K562 (cell line): ENCODE data around the gene NOP58. TPM values are rescaled to one million over a fixed set of nuclear protein-coding genes. Genes with fewer than 3 reads are reported as not detected.
"Not testable (repeated sequence)": the region's sequence is repeated elsewhere in the genome, so short reads cannot be mapped to it uniquely, and the experiment has no call there.

ENCODE experiments used
- ATAC-seq: fragments of 200-7000 bp; cut with Tn5 transposase; 3 replicates; pipeline ENCODE4 v1.9.1; 2020; ENCODE audit warnings: moderate library complexity
- BruUV-seq: library from RNA; stranded (reverse); fragments of 400-500 nt; replicated peaks from 2 replicates; lab custom pipeline; 2021; lab: Mats Ljungman, UMichigan
- CTCF ChIA-PET: fragments of 300-600 bp; formaldehyde crosslinking; extraction: SDS; loops from one replicate; lab custom pipeline; 2021; ENCODE audit warnings: low intra/inter-chr PET ratio; lab: Yijun Ruan, JAX
- POLR2A ChIA-PET: fragments of 300-600, 350-650 bp; sonication (Branson Sonifier 250); formaldehyde crosslinking; extraction: SDS; loops from one replicate; lab custom pipeline; 2021; ENCODE audit warnings: antibody characterized with exemption, inconsistent platforms; lab: Yijun Ruan, JAX
- DNase-seq, 4 experiments: peaks; one replicate each; pipeline versions ENCODE4 v3.0.0 to v3.0.0-alpha.2; 2011 to 2018; ENCODE audit warnings: low spot score in 3 of 4, mixed read lengths in 3 of 4; ENCODE audit errors: extremely low read depth in 1 of 4
- FAIRE-seq: peaks from 2 replicates; lab custom pipeline; 2011; peaks lifted over from hg19 to GRCh38; lab: Jason Lieb, UNC
- H2AFZ ChIP-seq: 2 replicates; pipeline ENCODE4 v1.6.0; 2011; ENCODE audit warnings: low read depth, low read length, control low read depth, inconsistent platforms
- H3K27ac ChIP-seq: fragments of 200-600 bp; 3 replicates; pipeline ENCODE4 v1.8.0; 2011; ENCODE audit warnings: low read depth, mild to moderate bottlenecking, control low read depth, inconsistent platforms, low read length, moderate library complexity, mixed read lengths; ENCODE audit errors: extremely low read depth
- H3K27me3 ChIP-seq, 2 experiments: fragments of 300-600 bp in 1 of 2; 2 replicates in 1 of 2; 3 replicates in 1 of 2; pipeline versions ENCODE4 v1.6.0 to v1.8.0; 2011; ENCODE audit warnings: inconsistent platforms in 2 of 2, low read length in 2 of 2, mild to moderate bottlenecking in 1 of 2, mixed read lengths in 1 of 2, moderate library complexity in 1 of 2; ENCODE audit not compliant: control insufficient read depth in 2 of 2, insufficient read depth in 2 of 2
- H3K36me3 ChIP-seq: fragments of 300-600 bp; 3 replicates; pipeline ENCODE4 v1.8.0; 2011; ENCODE audit warnings: mild to moderate bottlenecking, low read length, inconsistent platforms; ENCODE audit not compliant: control insufficient read depth, insufficient read depth
- H3K4me1 ChIP-seq, 2 experiments: fragments of 200-600 bp in 1 of 2; replicated peaks in 1 of 2; 2 replicates in 1 of 2; 3 replicates in 1 of 2; pipeline versions ENCODE4 v1.5.1 to v1.8.0; 2011; ENCODE audit warnings: inconsistent platforms in 2 of 2, low read length in 2 of 2, mild to moderate bottlenecking in 1 of 2, mixed read lengths in 1 of 2, moderate library complexity in 1 of 2; ENCODE audit not compliant: control insufficient read depth in 2 of 2, insufficient read depth in 2 of 2
- H3K4me2 ChIP-seq: 2 replicates; pipeline ENCODE4 v1.6.1; 2011; ENCODE audit warnings: low read length, control low read depth, inconsistent platforms, mixed read lengths; ENCODE audit not compliant: insufficient read depth
- H3K4me3 ChIP-seq: fragments of 200-600 bp; sonication (generic), shearing (Covaris generic); 2 replicates; pipeline ENCODE4 v1.5.1; 2016; ENCODE audit warnings: control low read depth, inconsistent platforms
- H3K79me2 ChIP-seq: fragments of 200-600 bp; 3 replicates; pipeline ENCODE4 v1.8.0; 2011; ENCODE audit warnings: low read length, inconsistent platforms; ENCODE audit not compliant: control insufficient read depth, insufficient read depth
- H3K9ac ChIP-seq, 2 experiments: 2 replicates each; pipeline versions ENCODE4 v1.6.0 to v1.6.1; 2011; ENCODE audit warnings: low read depth in 2 of 2, low read length in 2 of 2, control low read depth in 1 of 2, inconsistent platforms in 1 of 2, mild to moderate bottlenecking in 1 of 2, mixed read lengths in 1 of 2; ENCODE audit not compliant: insufficient read depth in 1 of 2
- H3K9me1 ChIP-seq: one replicate; pipeline ENCODE4 v1.6.0; 2011; ENCODE audit warnings: inconsistent platforms, mild to moderate bottlenecking, low read length, moderate library complexity; ENCODE audit not compliant: control insufficient read depth, insufficient read depth
- H3K9me3 ChIP-seq: replicated peaks from 2 replicates; pipeline ENCODE4 v1.5.1; 2011; ENCODE audit warnings: low read depth, low read length, inconsistent platforms; ENCODE audit not compliant: control insufficient read depth, insufficient read depth
- H4K20me1 ChIP-seq: replicated peaks from 2 replicates; pipeline ENCODE4 v1.6.1; 2011; ENCODE audit warnings: low read length, inconsistent platforms, mixed read lengths; ENCODE audit not compliant: control insufficient read depth, insufficient read depth
- ZBTB40 ChIP-seq, 2 experiments: fragments of 450-650 bp in 1 of 2; sonication (generic) in 1 of 2; formaldehyde crosslinking in 1 of 2; IDR thresholded peaks; 2 replicates each; pipeline versions ENCODE4 v1.7.1 to v1.9.0; 2016 to 2022; ENCODE audit warnings: inconsistent platforms in 1 of 2, mild to moderate bottlenecking in 1 of 2, missing genetic modification reagents in 1 of 2
- WGBS: fragments of 100-300 bp; shearing (Covaris generic); methylation state at CpG from one replicate; pipeline ENCODE4 v1.1.6; 2016; ENCODE audit warnings: low coverage, mixed read lengths; ENCODE audit not compliant: insufficient coverage; ENCODE audit errors: missing lambda C conversion rate; 5-methylcytosine and 5-hydroxymethylcytosine counted together
- in situ Hi-C: fragments of 300-500 bp; cut with MboI; formaldehyde crosslinking; loops from 4 replicates; pipeline ENCODE4 v1.15.0; 2018; ENCODE audit warnings: inconsistent platforms, mixed read lengths
- intact Hi-C: fragments of 100-400 bp; cut with micrococcal nuclease; formaldehyde crosslinking; loops from 2 replicates; pipeline ENCODE4 v1.14.2; 2022
- polyA plus RNA-seq, 8 experiments: library from polyadenylated mRNA; depleted of rRNA in 4 of 8; stranded (reverse) in 5 of 8; unstranded in 3 of 8; fragments of >200 nt; fragmentation: Nextera tagmentation in 2 of 8; fragmentation: Illumina TruSeq in 1 of 8; extraction: Ambion mirVana in 2 of 8; extraction: Trizol in 1 of 8; gene quantifications; 2 replicates each; pipeline versions ENCODE4 v1.2.1 to v1.2.3, GENCODE V29; 2011 to 2014; ENCODE audit warnings: inconsistent platforms in 1 of 8, missing spikeins in 1 of 8
- total RNA-seq, 7 experiments: library from RNA; depleted of rRNA in 6 of 7; stranded (reverse); fragments of >200 nt in 6 of 7; fragmentation: Illumina TruSeq in 2 of 7; extraction: Trizol in 2 of 7; gene quantifications; 2 replicates each; pipeline versions ENCODE4 v1.2.1 to v1.2.3, GENCODE V29; 2011 to 2021; ENCODE audit warnings: low replicate concordance in 1 of 7

Gene NOP58
- total and polyA plus RNA-seq, 9 of the 15 experiments (the other 6 are each of a cell fraction or from before 2014, with no cell fraction given), result 132 to 332 (median 208) TPM

DNA sequence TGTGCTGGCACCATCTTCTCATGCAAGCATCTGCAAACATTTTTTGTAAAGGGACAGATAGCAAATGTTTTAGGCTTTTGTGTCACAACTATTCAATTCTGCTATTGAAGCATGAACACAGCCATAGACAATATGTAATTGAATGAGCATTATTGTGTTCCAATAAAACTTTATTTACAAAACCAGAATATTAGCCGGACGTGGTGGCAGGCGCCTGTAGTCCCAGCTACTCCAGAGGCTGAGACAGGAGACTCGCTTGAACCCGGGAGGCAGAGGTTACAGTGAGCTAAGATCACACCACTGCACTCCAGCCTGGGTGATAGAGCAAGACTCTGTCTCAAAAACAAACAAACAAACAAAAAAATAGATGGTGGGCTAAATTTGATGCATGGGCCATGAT lies 17.9 kb upstream of the NOP58 start:
- in situ Hi-C loops, ATAC-seq, H3K36me3 ChIP-seq, FAIRE-seq, intact Hi-C loops, H3K9ac ChIP-seq, DNase-seq, POLR2A ChIA-PET, H3K79me2 ChIP-seq, H3K9me3 ChIP-seq, H3K4me3 ChIP-seq, H3K27ac ChIP-seq, BruUV-seq, CTCF ChIA-PET, H4K20me1 ChIP-seq, H3K4me1 ChIP-seq, H3K4me2 ChIP-seq, H3K9me1 ChIP-seq, H2AFZ ChIP-seq, H3K27me3 ChIP-seq: not testable (repeated sequence)
- TF ChIP-seq ZBTB40 (IDR thresholded peaks at IDR 0.05) (peak; percentile 73), ZBTB40 (CRISPR knock-in tag; IDR thresholded peaks at IDR 0.05) (peak; percentile 65)
- 65% methylated on average over 5 of the region's 5 CpGs for WGBS
